Measurements from ENCODE around the gene KLHDC2.

- TF ChIP-seq CTCF (IDR thresholded peaks at IDR 0.05; ENCODE audit: borderline replicate concordance, extremely low read depth, low read length, poor library complexity, severe bottlenecking) (no peak), EZH2 (IDR thresholded peaks at IDR 0.05; ENCODE audit: borderline replicate concordance, low read depth, low read length, severe bottlenecking) (no peak)
These were observed 6.2 kb downstream of the KLHDC2 start for GRCh38 chr14:49774106-49774505.
